Measurements from ENCODE around the gene LIMS1. TPM values are rescaled to one million over a fixed set of nuclear protein-coding genes. Genes with fewer than 3 reads are reported as not detected.

Gene LIMS1
- polyA plus RNA-seq, 1 donor (not counting 4 experiments of a cell fraction or from before 2014, with no cell fraction given), result 62.5 TPM

- H3K27me3 ChIP-seq (ENCODE audit: control insufficient read depth, extremely low read depth, insufficient read depth, low read length), result no peaks in the 10 kb centered on the region
- H3K4me2 ChIP-seq (ENCODE audit: control insufficient read depth, extremely low read depth, insufficient read depth, low read depth, low read length), result peak overlapping the region; percentile 84
- dilution Hi-C loops (cut with MboI; ENCODE audit: extremely low pct_ligation_motif_present, low sequenced_read_pairs), result no loop called here
- H3K9ac ChIP-seq (ENCODE audit: control insufficient read depth, extremely low read depth, insufficient read depth, low read length), result peak overlapping the region; percentile 18
- H3K4me1 ChIP-seq (ENCODE audit: control insufficient read depth, extremely low read depth, insufficient read depth, low read length), result peaks cover 76% of the 10 kb centered on the region
- FAIRE-seq (peak; percentile 17), DNase-seq (ENCODE audit: low read depth, low spot score) (no peak)
- peaks cover 62% of the 10 kb centered on the region for H3K79me2 ChIP-seq (ENCODE audit: control insufficient read depth, insufficient read depth, low read length)
- H3K36me3 ChIP-seq (ENCODE audit: control insufficient read depth in 2 of 2, extremely low read depth in 1 of 2, insufficient read depth in 2 of 2, low read length in 2 of 2), result no peaks in the 10 kb centered on the region
- no peaks in the 10 kb centered on the region for H3K9me1 ChIP-seq (ENCODE audit: control insufficient read depth, extremely low read depth, insufficient read depth, low read length)
- H3K27ac ChIP-seq (ENCODE audit: control insufficient read depth, insufficient read depth, low read length), result peak overlapping the region; percentile 93
- TF ChIP-seq EZH2 (IDR thresholded peaks at IDR 0.05; ENCODE audit: low read length), result no peak
- TF ChIP-seq, protein P1, sequence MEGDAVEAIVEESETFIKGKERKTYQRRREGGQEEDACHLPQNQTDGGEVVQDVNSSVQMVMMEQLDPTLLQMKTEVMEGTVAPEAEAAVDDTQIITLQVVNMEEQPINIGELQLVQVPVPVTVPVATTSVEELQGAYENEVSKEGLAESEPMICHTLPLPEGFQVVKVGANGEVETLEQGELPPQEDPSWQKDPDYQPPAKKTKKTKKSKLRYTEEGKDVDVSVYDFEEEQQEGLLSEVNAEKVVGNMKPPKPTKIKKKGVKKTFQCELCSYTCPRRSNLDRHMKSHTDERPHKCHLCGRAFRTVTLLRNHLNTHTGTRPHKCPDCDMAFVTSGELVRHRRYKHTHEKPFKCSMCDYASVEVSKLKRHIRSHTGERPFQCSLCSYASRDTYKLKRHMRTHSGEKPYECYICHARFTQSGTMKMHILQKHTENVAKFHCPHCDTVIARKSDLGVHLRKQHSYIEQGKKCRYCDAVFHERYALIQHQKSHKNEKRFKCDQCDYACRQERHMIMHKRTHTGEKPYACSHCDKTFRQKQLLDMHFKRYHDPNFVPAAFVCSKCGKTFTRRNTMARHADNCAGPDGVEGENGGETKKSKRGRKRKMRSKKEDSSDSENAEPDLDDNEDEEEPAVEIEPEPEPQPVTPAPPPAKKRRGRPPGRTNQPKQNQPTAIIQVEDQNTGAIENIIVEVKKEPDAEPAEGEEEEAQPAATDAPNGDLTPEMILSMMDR (optimal IDR thresholded peaks at IDR 0.05 in 1 of 3, IDR thresholded peaks at IDR 0.05 in 1 of 3, conservative IDR thresholded peaks at IDR 0.05 in 1 of 3; ENCODE audit: extremely low read depth in 1 of 3, insufficient read depth in 2 of 3, low read length in 3 of 3), result no peak
- H3K9me3 ChIP-seq (ENCODE audit: control insufficient read depth, low read depth, low read length), result no peaks in the 10 kb centered on the region
- no peaks in the 10 kb centered on the region for H4K20me1 ChIP-seq (ENCODE audit: control insufficient read depth, extremely low read depth, insufficient read depth, low read length)
- H3K4me3 ChIP-seq (ENCODE audit: control insufficient read depth in 2 of 3, extremely low read depth in 1 of 3, insufficient read depth in 2 of 3, low read depth in 1 of 3, low read length in 3 of 3), result peak overlapping the region in 2 of 3 experiments; percentile 31 to 48
- no peak overlapping the region for H2AFZ ChIP-seq (ENCODE audit: control insufficient read depth, low read length)
These were observed 80.4 kb downstream of the LIMS1 start for GRCh38 chr2:108614659-108615058.

- peak overlapping the region; percentile 28 for H3K4me2 ChIP-seq (ENCODE audit: control insufficient read depth, extremely low read depth, insufficient read depth, low read depth, low read length)
- H3K27ac ChIP-seq (ENCODE audit: control insufficient read depth, insufficient read depth, low read length), result peak overlapping the region; percentile 7
- no peaks in the 10 kb centered on the region for H3K9me1 ChIP-seq (ENCODE audit: control insufficient read depth, extremely low read depth, insufficient read depth, low read length)
- no peak for DNase-seq (ENCODE audit: low read depth, low spot score)
- H3K4me1 ChIP-seq (ENCODE audit: control insufficient read depth, extremely low read depth, insufficient read depth, low read length), result peaks cover 85% of the 10 kb centered on the region
- no peak for TF ChIP-seq EZH2 (IDR thresholded peaks at IDR 0.05; ENCODE audit: low read length)
- TF ChIP-seq, protein P1 (optimal IDR thresholded peaks at IDR 0.05 in 1 of 3, IDR thresholded peaks at IDR 0.05 in 1 of 3, conservative IDR thresholded peaks at IDR 0.05 in 1 of 3; ENCODE audit: extremely low read depth in 1 of 3, insufficient read depth in 2 of 3, low read length in 3 of 3), result no peak
- H3K27me3 ChIP-seq (ENCODE audit: control insufficient read depth, extremely low read depth, insufficient read depth, low read length), result no peaks in the 10 kb centered on the region
- H3K9me3 ChIP-seq (ENCODE audit: control insufficient read depth, low read depth, low read length), result no peaks in the 10 kb centered on the region
- H2AFZ ChIP-seq (ENCODE audit: control insufficient read depth, low read length), result no peak overlapping the region
- H3K79me2 ChIP-seq (ENCODE audit: control insufficient read depth, insufficient read depth, low read length), result peaks cover 68% of the 10 kb centered on the region
- dilution Hi-C loops (cut with MboI; ENCODE audit: extremely low pct_ligation_motif_present, low sequenced_read_pairs), result no loop called here
- H4K20me1 ChIP-seq (ENCODE audit: control insufficient read depth, extremely low read depth, insufficient read depth, low read length), result no peaks in the 10 kb centered on the region
- no peaks in the 10 kb centered on the region for H3K36me3 ChIP-seq (ENCODE audit: control insufficient read depth in 2 of 2, extremely low read depth in 1 of 2, insufficient read depth in 2 of 2, low read length in 2 of 2)
- no peak overlapping the region for H3K4me3 ChIP-seq (ENCODE audit: control insufficient read depth in 2 of 3, extremely low read depth in 1 of 3, insufficient read depth in 2 of 3, low read depth in 1 of 3, low read length in 3 of 3)
- peak; percentile 43 for FAIRE-seq
- H3K9ac ChIP-seq (ENCODE audit: control insufficient read depth, extremely low read depth, insufficient read depth, low read length), result no peak overlapping the region
These were observed 81.3 kb downstream of the LIMS1 start for GRCh38 chr2:108615480-108616090.
